Activated T-cell treated with anti-CD3 and anti-CD28 coated beads for 24 hours (primary cell): ENCODE data around the gene HID1.
"Not testable (repeated sequence)": the region's sequence is repeated elsewhere in the genome, so short reads cannot be mapped to it uniquely, and the experiment has no call there.

Experiments
- DNase-seq: peaks from one replicate; pipeline ENCODE4 v3.0.0-alpha.2; 2020; ENCODE audit warnings: low read depth

Gene HID1

DNA sequence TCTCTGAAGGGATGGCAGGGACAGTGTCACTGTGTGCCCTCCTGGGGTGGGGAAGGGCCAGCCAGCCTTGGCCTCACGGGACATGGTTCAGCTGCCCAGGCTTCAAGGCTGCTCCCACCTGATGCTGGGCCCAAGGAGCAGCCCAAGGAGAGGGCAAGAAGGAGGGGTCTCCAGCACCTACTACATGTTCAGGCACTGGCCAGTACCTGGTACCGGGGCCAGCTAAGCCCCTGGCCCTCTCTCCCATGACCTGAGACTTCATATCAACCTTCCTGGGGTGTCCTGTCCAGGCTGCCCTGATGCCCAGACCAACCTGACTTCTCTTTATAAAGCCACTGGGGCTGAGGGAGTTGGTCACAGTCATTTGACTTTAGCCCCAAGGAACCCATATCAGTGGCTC, 50.8 kb downstream of the HID1 start:
- DNase-seq = no peak

DNA sequence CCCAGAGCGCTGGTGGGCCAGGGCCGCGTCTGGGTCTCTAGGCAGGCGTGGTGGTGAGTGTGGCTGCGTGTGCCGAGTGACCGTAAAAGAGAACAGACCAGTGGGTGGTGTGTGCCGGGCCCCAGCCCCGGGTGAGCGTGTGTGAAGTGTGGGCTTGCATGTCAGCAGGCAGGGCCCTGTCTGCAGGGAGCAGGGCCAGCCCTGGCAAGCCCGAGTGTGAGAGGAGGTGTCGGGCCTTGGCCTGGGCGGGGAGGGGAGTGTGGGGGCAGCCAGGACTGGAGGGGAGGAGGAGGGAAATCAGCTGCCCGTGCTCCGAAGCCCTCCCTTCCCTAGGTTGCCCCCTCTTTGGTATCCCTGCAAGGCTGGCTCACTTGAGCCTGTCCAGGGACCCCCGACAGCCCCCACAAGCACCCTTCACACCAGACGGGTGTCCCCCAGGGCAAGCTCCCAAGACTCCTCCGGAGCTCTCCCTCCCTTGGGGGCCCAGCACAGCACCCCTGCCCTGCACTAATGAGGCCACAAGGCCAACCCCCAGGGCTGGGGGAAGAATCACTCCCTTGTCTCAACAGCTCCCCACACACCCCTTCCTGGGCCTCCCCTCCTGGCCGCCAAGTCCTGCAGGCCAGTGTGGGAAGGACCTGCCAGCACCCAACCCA, 51.4 kb downstream of the HID1 start:
- DNase-seq = no peak

- DNase-seq = no peak
These were observed 51.9 kb downstream of the HID1 start for GRCh38 chr17:74920642-74921025.

DNA sequence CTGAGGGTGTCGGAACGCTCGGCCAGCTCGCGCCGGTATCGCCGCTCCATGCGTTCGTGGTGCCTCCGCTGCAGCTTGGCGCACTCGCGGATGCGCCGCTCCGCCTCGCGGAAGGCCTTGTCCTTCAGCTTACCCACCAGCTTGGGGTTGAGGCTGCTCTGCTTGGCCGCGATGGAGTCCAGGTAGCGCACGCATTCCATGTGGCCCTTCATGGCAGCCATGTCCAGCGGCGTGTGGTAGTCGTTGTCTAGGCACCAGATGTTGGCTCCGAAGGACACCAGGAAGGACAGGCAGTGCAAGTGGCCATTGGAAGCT, 52.3 kb downstream of the HID1 start:
- DNase-seq = no peak

GRCh38 chr17:74919440-74920305, 52.9 kb downstream of the HID1 start:
- no peak for DNase-seq

DNA sequence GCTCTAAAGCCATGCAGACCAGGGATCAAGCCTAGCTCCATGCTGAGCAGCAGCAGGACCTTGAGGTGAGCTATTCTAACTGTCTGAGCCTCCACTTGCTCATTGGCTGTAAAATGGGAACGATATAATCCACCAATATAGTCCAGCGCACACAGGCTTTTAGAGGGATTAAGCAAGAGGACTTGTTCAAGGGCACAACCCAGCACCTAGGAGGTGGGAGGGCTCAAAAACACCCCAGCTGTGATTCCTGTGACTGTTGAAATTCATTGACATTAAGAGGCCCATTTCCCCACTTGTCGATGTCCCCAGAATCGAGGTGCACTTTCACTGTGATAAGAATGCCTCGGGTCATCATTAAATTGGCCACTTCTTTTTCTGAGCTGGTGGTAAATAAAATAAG, 53.7 kb downstream of the HID1 start:
- DNase-seq = no peak

- no peak for DNase-seq
These were observed 55.1 kb downstream of the HID1 start for GRCh38 chr17:74917430-74917829.

- no peak for DNase-seq
These were observed 55.7 kb downstream of the HID1 start for GRCh38 chr17:74916851-74917199.

GRCh38 chr17:74916136-74916850, 56.3 kb downstream of the HID1 start:
- DNase-seq = no peak

- DNase-seq = not testable (repeated sequence)
These were observed 61.1 kb downstream of the HID1 start for GRCh38 chr17:74911423-74911822.

DNA sequence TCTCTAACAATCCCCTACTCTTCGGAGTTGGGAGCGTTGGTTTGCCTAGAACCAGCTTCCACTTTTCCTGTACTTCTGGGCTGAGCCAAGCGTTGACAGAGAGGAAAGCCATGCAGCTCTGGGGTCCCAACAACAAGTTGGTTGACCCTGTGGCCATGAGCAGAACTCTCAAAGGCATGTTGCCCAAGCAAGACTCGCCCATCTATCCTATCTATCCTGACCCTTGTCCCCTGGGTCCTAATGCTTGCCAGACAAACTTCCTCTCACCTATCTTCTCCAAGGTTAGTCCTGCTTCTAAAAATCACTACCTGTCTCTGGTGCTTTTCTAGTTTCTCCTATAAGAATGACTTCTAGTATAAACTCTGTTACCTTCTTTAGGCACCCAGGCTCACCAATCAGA, 63.5 kb downstream of the HID1 start:
- DNase-seq = not testable (repeated sequence)

DNA sequence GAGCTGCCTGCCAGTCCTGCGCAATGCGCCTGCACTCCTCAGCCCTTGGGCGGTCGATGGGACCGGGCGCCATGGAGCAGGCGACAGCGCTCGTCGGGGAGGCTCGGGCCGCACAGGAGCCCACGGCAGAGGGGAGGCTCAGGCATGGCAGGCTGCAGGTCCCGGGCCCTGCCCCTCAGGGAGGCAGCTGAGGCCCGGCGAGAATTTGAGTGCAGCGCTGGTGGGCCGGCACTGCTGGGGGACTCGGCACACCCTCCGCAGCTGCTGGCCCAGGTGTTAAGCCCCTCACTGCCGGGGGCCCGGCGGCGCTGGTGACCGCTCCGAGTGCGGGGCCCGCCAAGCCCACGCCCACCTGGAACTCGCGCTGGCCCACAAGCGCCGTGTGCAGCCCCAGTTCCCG, 65.5 kb downstream of the HID1 start:
- DNase-seq = no peak

DNA sequence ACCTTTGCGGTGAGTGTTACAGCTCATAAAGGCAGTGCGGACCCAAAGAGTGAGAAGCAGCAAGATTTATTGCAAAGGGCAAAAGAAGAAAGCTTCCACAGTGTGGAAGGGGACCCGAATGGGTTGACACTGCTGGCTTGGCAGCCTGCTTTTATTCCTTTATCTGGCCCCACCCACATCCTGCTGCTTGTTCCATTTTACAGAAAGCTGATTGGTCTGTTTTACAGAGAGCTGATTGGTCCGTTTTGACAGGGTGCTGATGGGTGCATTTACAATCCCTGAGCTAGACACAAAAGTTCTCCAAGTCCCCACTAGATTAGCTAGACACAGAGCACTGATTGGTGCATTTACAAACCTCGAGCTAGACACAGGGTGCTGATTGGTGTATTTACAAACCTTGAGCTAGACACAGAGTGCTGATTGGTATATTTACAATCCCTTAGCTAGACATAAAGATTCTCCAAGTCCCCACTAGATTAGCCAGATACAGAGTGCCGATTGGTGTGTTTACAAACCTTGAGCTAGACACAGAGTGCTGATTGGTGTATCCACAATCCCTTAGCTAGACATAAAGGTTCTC, 66.3 kb downstream of the HID1 start:
- not testable (repeated sequence) for DNase-seq

DNA sequence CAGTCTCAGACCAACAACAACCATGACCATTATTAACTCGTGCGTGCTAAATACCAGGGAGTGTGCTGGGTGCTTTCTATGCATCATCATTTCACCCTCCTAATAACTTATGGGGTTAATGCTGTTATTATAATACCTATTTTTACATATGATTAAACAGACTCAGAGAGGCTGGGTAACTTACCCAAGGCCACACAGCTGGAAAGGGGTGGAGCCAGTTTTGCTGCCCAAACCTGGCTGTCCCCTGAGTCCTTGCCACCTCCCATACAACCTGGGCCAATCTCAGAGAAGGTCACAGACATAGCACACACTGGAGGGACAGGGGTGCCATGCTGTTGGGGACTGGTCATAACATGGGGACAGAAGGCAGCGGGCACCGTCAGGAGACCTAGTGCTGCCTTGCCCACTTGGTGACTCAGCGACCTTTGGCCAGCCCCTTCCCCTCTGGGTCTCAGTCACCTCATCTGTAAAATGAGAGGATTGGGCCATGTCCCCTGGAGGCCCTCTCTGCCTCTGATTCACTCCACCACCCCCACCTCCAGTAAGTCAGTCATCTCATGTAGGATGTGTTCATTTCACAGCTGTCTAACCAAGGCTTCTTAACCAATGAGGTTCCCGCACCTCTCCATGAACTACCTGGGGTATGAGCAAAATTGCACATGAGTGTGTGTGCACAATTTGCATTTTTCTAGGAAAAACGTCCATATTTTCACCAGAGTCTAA, 67.7 kb downstream of the HID1 start:
- no peak for DNase-seq

GRCh38 chr17:74903671-74904070, 68.9 kb downstream of the HID1 start:
- DNase-seq = no peak

- DNase-seq = no peak
These were observed 69.5 kb downstream of the HID1 start for GRCh38 chr17:74903034-74903433.

DNA sequence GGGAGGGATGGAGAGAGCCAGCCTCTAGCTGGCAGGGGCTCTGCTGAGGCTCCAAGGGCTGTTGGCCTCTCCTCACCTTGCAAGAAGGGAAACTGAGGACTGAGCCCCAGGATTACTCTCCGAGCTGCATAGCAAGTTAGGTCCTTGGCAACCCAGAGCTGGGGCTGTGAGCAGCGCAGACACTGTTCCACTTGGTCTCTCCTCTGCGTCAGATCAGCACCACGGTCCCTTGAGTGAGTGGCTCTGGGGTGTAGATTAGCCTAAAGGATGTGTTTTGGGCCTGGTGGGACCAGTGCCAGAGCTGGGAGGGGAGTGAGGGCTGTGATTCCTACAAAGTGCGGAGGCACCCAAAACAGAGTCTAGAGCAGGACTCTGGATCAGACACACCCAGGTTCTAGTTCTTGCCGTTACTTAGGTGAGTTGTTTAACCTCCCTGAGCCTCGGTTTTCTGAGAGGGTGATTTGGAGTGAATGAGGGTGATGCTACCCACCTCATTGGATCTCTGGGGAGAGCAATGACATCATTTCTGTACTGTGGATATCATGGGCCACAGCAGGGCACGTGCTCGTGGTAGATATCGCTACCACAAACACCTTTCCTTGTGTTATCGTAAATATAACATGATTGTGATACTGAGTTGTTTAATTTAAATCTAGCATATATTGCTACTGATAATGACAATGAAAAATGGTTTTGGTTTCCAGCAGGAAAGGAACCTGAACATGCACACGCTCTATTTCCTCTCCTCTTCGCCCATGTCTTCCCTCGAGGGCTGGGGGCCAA, 71.0 kb downstream of the HID1 start:
- DNase-seq = no peak
